T47D (cell line): ENCODE results near the gene GDI2.

Experiments
- DNase-seq, 2 experiments: peaks; one replicate each; pipeline versions ENCODE4 v3.0.0 to v3.0.0-alpha.2; 2011 to 2012; ENCODE audit warnings: low read depth in 1 of 2, low spot score in 1 of 2
- JUND ChIP-seq: IDR thresholded peaks from 2 replicates; pipeline ENCODE4 v1.6.1; 2012; ENCODE audit warnings: low read depth
- in situ Hi-C: cut with HindIII; loops from 2 replicates; pipeline ENCODE4 v1.10.0; 2016; ENCODE audit warnings: low sequenced_read_pairs, low pct_unique_long_range_greater_than_20kb

Gene GDI2

GRCh38 chr10:5764422-5765297 lies 48.6 kb downstream of the GDI2 start:
- TF ChIP-seq JUND: no peak
- in situ Hi-C loops: no loop called here
- no peak for DNase-seq

GRCh38 chr10:5762531-5762930 lies 50.7 kb downstream of the GDI2 start:
- TF ChIP-seq JUND: peak; percentile 44; the same call in 1 of the 2 replicates
- DNase-seq: peak; percentile 35 to 77
- in situ Hi-C loops: no loop called here

DNA sequence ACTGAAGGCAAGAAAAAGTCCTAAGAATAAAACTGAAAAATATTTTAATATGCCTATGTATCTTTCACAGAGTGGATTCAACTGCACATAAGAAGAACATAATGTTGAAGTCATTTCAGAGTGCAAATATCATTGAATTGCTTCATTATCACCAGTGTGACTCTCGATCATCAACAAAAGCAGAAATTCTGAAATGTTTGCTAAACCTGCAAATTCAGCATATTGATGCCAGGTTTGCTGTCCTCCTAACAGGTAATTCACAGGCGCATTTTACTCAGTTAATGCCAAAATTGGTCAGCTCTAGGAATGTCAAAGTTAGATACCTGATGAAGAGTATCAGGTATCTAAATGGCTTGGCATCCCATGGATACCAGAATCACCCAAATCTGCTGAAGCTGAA lies 52.0 kb downstream of the GDI2 start:
- in situ Hi-C loops: no loop called here
- no peak for DNase-seq

GRCh38 chr10:5760515-5760914 lies 52.7 kb downstream of the GDI2 start:
- no peak for TF ChIP-seq JUND
- no peak for DNase-seq
- in situ Hi-C loops: no loop called here

More for the DNA sequence above, 52.0 kb downstream of the GDI2 start:
- TF ChIP-seq JUND: no peak

DNA sequence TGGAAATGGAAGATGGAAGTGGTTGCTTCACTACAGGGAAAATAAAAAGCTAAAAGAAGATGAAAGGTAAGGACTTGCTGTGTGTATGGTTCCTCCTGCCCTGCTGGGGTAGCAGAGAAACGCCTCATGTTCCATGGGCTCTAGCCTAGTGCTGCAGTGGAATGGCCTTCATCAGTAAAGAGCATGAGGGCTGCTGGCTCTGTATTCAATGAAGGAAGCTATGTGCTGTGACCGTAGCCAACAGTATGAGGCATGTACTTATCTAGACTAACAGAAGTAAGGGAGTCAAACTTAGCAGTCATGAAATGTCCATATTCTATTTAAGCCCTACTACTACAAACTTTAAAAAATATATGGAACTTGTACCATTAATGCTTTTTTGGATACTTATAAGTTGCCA lies 54.3 kb downstream of the GDI2 start:
- no peak for TF ChIP-seq JUND
- in situ Hi-C loops: no loop called here
- DNase-seq: no peak

- in situ Hi-C loops: no loop called here
- no peak for TF ChIP-seq JUND
- DNase-seq: no peak
Measured at GRCh38 chr10:5757766-5758517, 55.3 kb downstream of the GDI2 start.

DNA sequence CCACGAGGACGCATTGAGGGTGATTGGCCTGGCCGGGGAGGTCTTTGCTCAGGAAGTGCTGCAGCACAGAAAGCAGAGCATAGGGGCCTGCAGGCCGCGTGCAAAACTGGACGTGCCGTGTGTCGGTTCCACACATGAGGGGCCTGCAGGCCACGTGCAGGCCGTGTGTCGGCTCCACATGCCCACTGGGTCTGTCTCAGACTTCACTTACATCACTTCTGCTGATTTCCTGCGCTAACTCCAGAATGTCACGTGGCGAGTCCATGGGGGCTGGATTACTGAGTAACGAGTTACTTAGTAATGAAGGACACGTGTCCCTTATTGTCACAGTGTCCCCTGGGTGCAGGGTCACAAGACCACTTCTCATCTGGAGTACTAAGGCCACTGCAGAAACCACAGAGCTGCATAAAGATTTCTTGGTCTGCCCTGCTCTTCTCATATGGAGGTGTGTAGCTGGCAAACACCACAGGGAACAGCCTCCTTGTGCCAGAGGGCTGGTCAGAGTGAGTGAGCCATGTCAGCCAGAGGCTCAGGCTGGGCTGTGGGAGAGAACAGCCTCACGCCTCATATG lies 60.8 kb downstream of the GDI2 start:
- no peak for TF ChIP-seq JUND
- no peak for DNase-seq
- in situ Hi-C loops: no loop called here

DNA sequence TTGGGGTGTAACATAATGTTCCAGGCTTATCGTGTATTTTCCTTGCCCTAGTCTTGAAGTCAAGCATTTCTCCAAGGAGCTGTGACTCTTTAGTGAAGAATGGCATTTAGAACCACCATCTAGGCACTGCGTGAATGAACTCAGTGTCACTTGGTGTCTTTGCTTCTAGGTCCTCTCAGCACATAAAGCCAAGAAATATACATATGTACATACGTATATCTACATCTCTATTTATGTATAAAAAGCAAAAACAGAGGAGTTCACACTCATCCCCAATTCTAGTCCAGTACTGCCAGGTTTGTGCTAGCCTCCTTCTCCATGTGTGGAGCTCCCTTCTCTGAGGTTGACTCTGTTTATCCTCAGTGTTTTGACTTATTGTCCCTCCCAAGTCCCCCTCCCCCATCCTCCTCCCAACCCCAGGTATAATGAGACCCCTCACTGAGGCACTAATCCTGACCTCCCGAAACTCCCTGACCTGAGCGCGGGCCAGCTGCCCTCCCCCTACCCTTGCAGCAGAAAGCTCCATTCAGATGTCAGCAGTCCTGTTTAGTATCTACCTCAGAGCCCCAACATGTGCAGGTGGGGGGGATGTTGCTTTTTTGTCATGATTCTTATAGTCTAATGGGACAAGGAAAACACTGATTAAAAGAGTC lies 61.5 kb downstream of the GDI2 start:
- no peak for TF ChIP-seq JUND
- in situ Hi-C loops: no loop called here
- DNase-seq: no peak

DNA sequence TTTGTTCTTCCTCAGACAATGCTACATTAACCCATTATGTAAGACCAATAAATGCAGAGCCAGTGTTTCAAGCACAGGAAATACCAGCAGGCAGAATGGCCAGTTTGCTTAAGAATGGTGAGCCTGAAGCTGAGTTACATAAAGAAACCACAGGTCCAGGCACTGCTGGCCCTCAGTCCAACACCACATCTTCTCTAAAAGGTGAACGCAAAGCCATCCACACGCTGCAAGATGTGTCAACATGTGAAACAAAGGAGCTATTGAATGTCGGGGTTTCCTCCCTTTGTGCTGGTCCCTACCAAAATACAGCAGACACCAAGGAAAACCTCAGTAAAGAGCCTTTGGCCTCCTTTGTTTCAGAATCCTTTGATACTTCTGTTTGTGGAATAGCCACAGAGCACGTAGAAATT lies 64.8 kb downstream of the GDI2 start:
- in situ Hi-C loops: no loop called here
- TF ChIP-seq JUND: no peak
- no peak for DNase-seq

GRCh38 chr10:5746197-5746596 lies 67.0 kb downstream of the GDI2 start:
- no peak for DNase-seq
- in situ Hi-C loops: no loop called here
- TF ChIP-seq JUND: no peak

DNA sequence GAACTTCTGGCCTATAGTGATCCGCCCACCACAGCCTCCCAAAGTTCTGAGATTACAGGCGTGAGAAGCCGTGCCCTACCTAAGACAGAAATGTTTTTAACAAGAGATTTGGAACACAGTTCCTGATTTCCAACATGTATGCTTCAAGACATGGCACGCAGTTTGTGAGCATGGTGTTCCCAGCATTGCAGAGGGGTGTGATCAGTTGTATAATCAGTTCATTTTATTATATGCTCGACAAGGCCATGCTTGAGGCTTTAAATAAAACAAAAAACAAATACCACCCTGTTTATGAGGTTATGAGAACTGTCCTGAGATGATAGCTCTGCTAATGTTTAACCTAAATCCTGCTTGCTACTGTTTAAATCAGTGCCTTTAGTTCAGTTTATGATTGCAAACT lies 68.4 kb downstream of the GDI2 start:
- no peak for DNase-seq
- no peak for TF ChIP-seq JUND
- in situ Hi-C loops: no loop called here

GRCh38 chr10:5743736-5744135 lies 69.5 kb downstream of the GDI2 start:
- DNase-seq: no peak
- in situ Hi-C loops: no loop called here
- no peak for TF ChIP-seq JUND

GRCh38 chr10:5742116-5742515 lies 71.1 kb downstream of the GDI2 start:
- no peak for TF ChIP-seq JUND
- DNase-seq: no peak
- in situ Hi-C loops: no loop called here
